ENCODE measurements around the gene ZBTB20.

Gene ZBTB20

GRCh38 chr3:114452937-114453336 lies 694.2 kb downstream of the ZBTB20 start:
- DNase-seq = no peak

- DNase-seq = no peak
Observed at GRCh38 chr3:114452256-114452655, 694.8 kb downstream of the ZBTB20 start.

- no peak for DNase-seq
Observed at GRCh38 chr3:114451561-114452018, 695.5 kb downstream of the ZBTB20 start.

- no peak for DNase-seq
Observed at GRCh38 chr3:114451051-114451451, 696.0 kb downstream of the ZBTB20 start.

DNA sequence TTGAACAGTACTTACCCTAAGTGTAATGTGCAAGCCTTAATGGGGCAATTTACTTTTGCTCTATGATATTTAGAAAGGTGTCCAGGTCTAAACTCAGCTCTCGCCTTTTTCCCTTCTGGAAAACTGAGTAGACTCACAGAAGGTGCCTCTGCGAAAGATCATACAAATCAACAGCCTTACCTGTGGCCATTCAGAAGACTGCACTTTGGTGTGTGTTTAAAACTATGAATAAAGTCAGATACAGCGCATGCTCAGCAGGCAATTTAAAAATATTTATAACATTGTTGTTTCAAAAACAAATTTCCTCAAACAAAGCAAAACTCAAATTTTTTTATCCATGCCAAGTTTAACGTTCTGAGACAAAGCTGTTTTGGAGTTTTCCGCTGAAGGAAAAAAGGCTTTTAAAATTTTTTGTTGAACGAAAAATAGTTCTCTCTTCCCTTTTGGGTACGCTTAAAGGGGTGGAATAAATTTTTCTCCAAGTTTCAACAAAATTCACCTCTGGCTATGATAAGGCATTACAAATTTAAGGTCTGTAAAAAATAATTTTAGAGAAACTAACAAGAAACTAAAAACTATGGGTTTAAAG lies 697.0 kb downstream of the ZBTB20 start:
- DNase-seq = no peak

DNA sequence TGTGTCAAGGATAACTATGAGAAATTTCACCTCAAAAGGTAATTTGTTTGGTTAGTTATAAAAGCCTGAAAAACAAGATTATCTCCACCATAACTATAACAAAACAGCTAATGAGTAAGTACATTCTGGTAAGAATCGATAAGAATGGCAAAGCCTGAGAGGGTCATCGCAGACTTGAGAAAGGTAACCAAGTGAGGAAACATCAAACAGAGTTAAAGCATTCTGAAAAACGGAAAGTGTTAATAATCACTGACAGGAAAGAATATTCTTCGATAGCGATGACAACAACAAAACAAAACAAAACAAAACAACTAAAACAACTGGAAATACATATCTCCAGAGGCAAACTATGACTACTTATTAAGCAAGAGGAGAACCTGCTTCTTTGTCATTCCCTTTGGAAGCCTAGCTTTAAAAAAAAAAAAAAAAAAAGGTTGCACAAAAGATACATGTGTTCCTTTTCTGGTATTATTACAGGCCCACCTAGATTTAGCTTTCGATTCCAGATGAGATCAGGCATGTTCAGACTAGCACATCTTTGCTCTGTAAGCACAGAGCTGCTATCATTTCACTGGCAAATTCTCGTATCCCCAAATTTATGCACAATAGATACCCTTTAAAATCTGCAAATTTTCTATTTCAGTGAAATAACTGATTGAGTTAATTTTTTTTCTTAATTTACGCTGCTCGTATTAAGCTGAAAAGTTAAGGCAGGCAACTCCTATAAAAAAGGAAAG lies 697.6 kb downstream of the ZBTB20 start:
- DNase-seq = no peak

DNA sequence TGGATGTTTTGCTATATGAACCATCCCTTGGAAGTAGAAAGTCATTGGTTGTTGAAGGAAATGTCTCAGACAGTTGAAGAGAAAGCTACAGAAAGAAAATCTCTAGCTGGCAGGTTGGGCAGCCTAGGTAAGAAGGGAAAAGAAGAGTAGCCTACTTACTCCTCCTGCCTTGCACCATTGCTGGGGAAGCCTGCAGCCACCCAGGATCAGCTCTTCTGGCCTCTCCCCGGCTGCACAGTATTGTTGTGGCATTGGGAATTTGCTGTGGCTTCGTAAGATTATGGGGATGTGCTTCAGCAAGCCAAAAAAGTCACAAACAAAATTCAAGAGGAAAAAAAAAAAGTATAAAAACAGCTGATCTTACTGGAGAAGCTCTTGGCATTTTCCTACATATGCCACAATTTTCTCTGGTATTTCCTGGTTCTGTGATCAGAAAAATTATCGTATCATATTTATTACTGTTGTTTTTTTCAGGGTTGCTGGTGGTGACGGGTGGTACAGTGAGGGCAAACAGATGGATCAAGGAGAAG lies 699.1 kb downstream of the ZBTB20 start:
- no peak for DNase-seq

GRCh38 chr3:114447545-114447944 lies 699.5 kb downstream of the ZBTB20 start:
- no peak for DNase-seq

DNA sequence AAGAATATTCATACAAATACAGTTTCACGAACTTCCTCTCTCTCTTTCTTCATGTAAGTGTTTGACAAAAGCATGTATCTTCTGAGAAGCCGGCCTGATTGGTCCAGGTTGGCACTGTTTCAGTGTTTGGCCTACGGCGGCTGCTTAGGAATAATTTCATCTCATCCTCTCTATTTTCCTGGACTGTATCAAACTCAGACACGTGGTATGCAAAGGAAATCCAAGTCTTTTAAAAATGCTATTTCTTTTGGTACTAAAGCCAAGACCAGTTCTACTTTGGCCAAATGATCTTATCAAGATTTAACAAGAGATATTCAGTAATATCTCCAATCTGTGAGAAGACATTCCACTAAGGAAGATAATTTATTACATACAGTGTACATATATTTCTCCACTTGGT lies 700.5 kb downstream of the ZBTB20 start:
- no peak for DNase-seq

DNA sequence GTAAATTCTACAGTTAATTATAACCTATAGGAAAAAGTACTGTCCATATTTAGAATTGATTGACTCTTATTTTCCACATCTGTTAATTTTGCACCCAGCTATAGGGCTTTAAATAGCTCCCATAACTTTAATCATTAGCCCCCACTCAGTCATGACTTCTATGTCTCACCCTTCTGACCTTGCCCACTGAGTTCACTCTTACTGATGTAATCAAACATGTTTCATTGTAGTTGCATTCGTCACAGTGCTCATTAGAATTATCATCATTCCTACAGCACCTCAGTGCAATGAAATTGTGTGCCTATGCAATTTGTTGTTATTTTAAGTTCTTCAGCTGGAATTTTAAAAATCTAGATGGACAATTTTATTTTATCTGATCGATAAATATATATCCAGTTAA lies 701.9 kb downstream of the ZBTB20 start:
- no peak for DNase-seq

GRCh38 chr3:114444216-114444615 lies 702.9 kb downstream of the ZBTB20 start:
- DNase-seq = no peak

DNA sequence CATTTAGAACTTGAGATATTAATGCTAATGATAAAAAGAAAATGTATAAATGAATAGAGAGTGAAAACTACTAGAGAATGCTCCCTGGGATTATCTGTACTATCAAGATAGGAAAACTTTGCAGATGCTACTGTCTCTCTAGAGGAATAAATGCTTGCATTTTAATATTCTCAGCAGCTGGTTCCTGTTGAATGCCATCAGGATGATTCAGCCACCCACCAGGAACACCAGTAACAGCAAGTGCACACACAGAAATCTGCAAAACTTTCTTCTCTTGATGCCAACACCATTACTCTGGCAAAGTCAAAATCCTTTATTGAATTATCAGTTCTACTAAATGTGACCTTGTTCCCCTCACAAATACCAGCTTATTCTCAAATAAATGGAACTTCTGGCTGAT lies 704.8 kb downstream of the ZBTB20 start:
- DNase-seq = no peak

GRCh38 chr3:114441386-114441785 lies 705.7 kb downstream of the ZBTB20 start:
- DNase-seq = no peak

- no peak for DNase-seq
Observed at GRCh38 chr3:114440700-114441099, 706.4 kb downstream of the ZBTB20 start.

DNA sequence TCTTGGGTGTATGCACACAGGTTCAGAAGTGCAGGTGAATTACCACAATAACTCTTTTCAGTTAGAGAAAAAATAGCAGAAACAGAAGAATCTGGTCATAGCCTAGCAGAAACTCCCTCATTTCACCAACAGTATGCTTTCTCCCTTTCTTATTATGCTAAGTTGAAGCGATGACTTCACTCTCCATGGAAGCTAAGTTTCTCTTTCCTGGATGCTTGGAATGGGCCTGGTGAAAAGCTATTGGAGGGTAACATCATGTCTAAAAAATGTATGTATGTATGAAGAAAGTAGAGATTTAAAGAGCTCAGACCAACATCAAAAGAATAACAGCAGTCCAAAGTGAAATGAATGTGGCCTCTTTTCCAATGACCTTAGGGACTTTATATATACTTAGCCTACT lies 707.8 kb downstream of the ZBTB20 start:
- no peak for DNase-seq

- DNase-seq = no peak
Observed at GRCh38 chr3:114437897-114438296, 709.2 kb downstream of the ZBTB20 start.

- no peak for DNase-seq
Observed at GRCh38 chr3:114436182-114436581, 710.9 kb downstream of the ZBTB20 start.

DNA sequence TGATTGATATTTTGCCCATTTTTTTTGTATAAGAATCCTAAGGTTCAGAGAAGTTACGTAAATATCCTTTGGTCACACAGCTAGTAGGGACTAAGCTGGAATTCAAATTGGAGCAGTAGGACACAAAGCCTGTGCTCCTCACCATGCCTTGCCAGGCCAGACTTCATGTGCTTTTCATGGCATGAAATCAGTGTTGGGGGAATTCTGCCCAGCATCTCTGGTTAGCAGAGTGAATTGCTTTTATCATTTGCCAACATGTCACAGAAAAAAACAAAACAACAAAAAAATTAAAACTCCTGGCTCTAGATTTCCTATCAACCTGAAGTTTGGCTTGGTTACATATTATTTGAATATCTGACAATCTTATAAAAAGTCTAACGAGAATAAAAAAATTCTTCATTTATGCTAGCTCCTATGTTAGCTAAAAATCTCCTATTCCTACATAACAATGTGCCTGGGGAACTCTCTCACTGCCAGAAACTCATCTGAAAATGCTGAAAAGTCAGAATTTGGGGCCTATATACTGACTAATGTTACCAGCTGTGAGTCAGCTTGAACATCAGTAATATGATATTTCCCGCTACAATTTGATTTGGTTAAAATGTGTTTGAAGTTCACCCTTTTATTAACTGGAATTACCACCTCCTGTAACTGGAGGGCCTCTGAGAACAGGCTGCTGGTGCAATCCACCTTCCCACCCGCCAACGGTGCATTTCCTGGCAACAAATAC lies 711.5 kb downstream of the ZBTB20 start:
- no peak for DNase-seq

GRCh38 chr3:114432310-114432709 lies 714.8 kb downstream of the ZBTB20 start:
- no peak for DNase-seq

DNA sequence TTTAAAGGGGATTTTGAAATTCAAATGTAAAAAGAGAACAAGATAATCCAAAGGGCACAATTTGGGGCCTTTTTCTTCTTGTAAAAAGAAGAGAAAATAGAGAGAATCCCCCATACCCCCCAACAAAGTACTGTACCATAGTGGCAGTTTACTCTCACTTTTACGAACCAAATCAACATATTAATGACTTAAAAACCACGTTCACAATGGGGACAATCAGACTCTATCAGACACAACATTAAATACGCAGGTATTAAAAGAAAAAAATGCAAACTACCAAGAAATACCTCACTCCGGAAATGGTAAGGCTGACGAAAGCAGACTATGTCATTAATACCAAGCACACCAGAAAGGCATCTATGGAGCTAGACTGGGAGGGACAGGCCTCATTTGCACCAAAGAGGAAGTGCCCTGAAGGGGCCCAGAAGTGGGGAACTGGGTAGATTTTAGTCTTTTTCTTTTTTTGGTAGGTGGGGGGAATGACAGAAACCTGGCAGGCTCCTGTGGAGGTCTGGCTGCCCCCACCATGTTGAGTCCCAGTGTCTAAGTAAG lies 719.0 kb downstream of the ZBTB20 start:
- DNase-seq = no peak

- DNase-seq = no peak
Observed at GRCh38 chr3:114427285-114428043, 719.6 kb downstream of the ZBTB20 start.

GRCh38 chr3:114424337-114424736 lies 722.8 kb downstream of the ZBTB20 start:
- no peak for DNase-seq

DNA sequence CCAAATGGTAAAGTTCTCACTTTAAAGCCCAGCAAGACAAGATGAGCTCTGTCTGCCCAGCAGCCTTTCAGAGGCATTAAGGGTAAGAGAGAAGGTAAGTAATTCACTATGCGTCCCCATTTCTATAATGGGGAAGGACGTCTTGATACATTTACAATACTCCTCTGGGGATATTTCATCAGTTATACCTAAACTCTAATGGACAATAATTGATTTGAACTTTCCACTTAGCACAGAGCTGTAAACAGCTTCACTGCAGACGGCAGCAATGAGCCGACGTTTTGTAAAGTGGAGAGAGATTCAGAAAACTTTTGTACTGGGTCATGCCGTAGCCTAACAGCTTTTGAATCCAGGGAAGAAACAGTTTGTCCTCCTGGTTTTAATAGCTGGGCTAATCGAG lies 725.9 kb downstream of the ZBTB20 start:
- DNase-seq = no peak

Data from NCI-H1930 (cell line).